ENCODE results near the gene UBXN2A.

Gene UBXN2A

GRCh38 chr2:23954325-23955014 lies 14.2 kb downstream of the UBXN2A start:
- Mint-ChIP-seq H3K4me1 (ENCODE audit: low read depth) (no peaks in the 10 kb centered on the region), H3K27me3 (no peaks in the 10 kb centered on the region), H3K9me3 (no peaks in the 10 kb centered on the region), H3K36me3 (ENCODE audit: low read depth) (no peaks in the 10 kb centered on the region), H3K27ac (no peak overlapping the region), H3K4me3 (no peak overlapping the region)
- intact Hi-C loops (cut with micrococcal nuclease), result no loop called here

- intact Hi-C loops (cut with micrococcal nuclease), result no loop called here
- Mint-ChIP-seq H3K4me3 (no peak overlapping the region), H3K36me3 (ENCODE audit: low read depth) (peaks cover 11% of the 10 kb centered on the region), H3K4me1 (ENCODE audit: low read depth) (no peaks in the 10 kb centered on the region), H3K27ac (no peak overlapping the region), H3K9me3 (no peaks in the 10 kb centered on the region), H3K27me3 (no peaks in the 10 kb centered on the region)
These were observed 27.6 kb downstream of the UBXN2A start for GRCh38 chr2:23967846-23968245.

GRCh38 chr2:23976883-23977282 lies 36.6 kb downstream of the UBXN2A start:
- Mint-ChIP-seq H3K4me1 (ENCODE audit: low read depth) (no peaks in the 10 kb centered on the region), H3K4me3 (no peak overlapping the region), H3K27ac (no peak overlapping the region), H3K9me3 (no peaks in the 10 kb centered on the region), H3K27me3 (no peaks in the 10 kb centered on the region), H3K36me3 (ENCODE audit: low read depth) (peaks cover 33% of the 10 kb centered on the region)
- intact Hi-C loops (cut with micrococcal nuclease), result no loop called here

- H3K9me3 Mint-ChIP-seq, result no peaks in the 10 kb centered on the region
- H3K27me3 Mint-ChIP-seq, result no peaks in the 10 kb centered on the region
- H3K36me3 Mint-ChIP-seq (ENCODE audit: low read depth), result peaks cover 7% of the 10 kb centered on the region
- H3K4me3 Mint-ChIP-seq, result no peak overlapping the region
- intact Hi-C loops (cut with micrococcal nuclease), result no loop called here
- no peaks in the 10 kb centered on the region for H3K4me1 Mint-ChIP-seq (ENCODE audit: low read depth)
- H3K27ac Mint-ChIP-seq, result no peak overlapping the region
These were observed 48.1 kb downstream of the UBXN2A start for GRCh38 chr2:23988371-23988770.

- Mint-ChIP-seq H3K27ac (no peak overlapping the region), H3K4me3 (no peak overlapping the region), H3K4me1 (ENCODE audit: low read depth) (no peaks in the 10 kb centered on the region), H3K36me3 (ENCODE audit: low read depth) (peaks cover 2% of the 10 kb centered on the region), H3K9me3 (no peaks in the 10 kb centered on the region), H3K27me3 (no peaks in the 10 kb centered on the region)
- intact Hi-C loops (cut with micrococcal nuclease), result no loop called here
These were observed 52.7 kb downstream of the UBXN2A start for GRCh38 chr2:23992931-23993330.

GRCh38 chr2:23993736-23994269 lies 53.5 kb downstream of the UBXN2A start:
- Mint-ChIP-seq H3K9me3 (no peaks in the 10 kb centered on the region), H3K27me3 (no peaks in the 10 kb centered on the region), H3K36me3 (ENCODE audit: low read depth) (peaks cover 10% of the 10 kb centered on the region), H3K4me1 (ENCODE audit: low read depth) (no peaks in the 10 kb centered on the region), H3K4me3 (no peak overlapping the region), H3K27ac (no peak overlapping the region)
- intact Hi-C loops (cut with micrococcal nuclease), result no loop called here

- intact Hi-C loops (cut with micrococcal nuclease), result no loop called here
These were observed 54.3 kb downstream of the UBXN2A start for GRCh38 chr2:23994567-23994966.

GRCh38 chr2:24007693-24008092 lies 67.4 kb downstream of the UBXN2A start:
- Mint-ChIP-seq H3K4me3 (no peak overlapping the region), H3K27ac (no peak overlapping the region), H3K27me3 (peaks cover 45% of the 10 kb centered on the region), H3K9me3 (no peaks in the 10 kb centered on the region), H3K4me1 (ENCODE audit: low read depth) (peaks cover 4% of the 10 kb centered on the region), H3K36me3 (ENCODE audit: low read depth) (no peaks in the 10 kb centered on the region)
- intact Hi-C loops (cut with micrococcal nuclease), result no loop called here

More at GRCh38 chr2:23994567-23994966, 54.3 kb downstream of the UBXN2A start:
- Mint-ChIP-seq H3K9me3 (no peaks in the 10 kb centered on the region), H3K4me1 (ENCODE audit: low read depth) (no peaks in the 10 kb centered on the region), H3K27ac (no peak overlapping the region), H3K4me3 (no peak overlapping the region), H3K27me3 (no peaks in the 10 kb centered on the region), H3K36me3 (ENCODE audit: low read depth) (peaks cover 14% of the 10 kb centered on the region)

- Mint-ChIP-seq H3K4me1 (ENCODE audit: low read depth) (peaks cover 9% of the 10 kb centered on the region), H3K4me3 (no peak overlapping the region), H3K36me3 (ENCODE audit: low read depth) (no peaks in the 10 kb centered on the region), H3K9me3 (no peaks in the 10 kb centered on the region), H3K27ac (no peak overlapping the region), H3K27me3 (peaks cover 49% of the 10 kb centered on the region)
- intact Hi-C loops (cut with micrococcal nuclease), result no loop called here
These were observed 68.6 kb downstream of the UBXN2A start for GRCh38 chr2:24008672-24009366.

GRCh38 chr2:24009367-24009679 lies 69.1 kb downstream of the UBXN2A start:
- peaks cover 9% of the 10 kb centered on the region for H3K4me1 Mint-ChIP-seq (ENCODE audit: low read depth)
- no peak overlapping the region for H3K27ac Mint-ChIP-seq
- H3K36me3 Mint-ChIP-seq (ENCODE audit: low read depth), result no peaks in the 10 kb centered on the region
- intact Hi-C loops (cut with micrococcal nuclease), result no loop called here
- no peak overlapping the region for H3K4me3 Mint-ChIP-seq
- peaks cover 49% of the 10 kb centered on the region for H3K27me3 Mint-ChIP-seq
- H3K9me3 Mint-ChIP-seq, result no peaks in the 10 kb centered on the region

GRCh38 chr2:24009680-24010476 lies 69.6 kb downstream of the UBXN2A start, which contains the start of gene MFSD2B:
Gene MFSD2B (plus strand): TSS chr2:24010085. CDS start chr2:24010097, 12 bp downstream.
- Mint-ChIP-seq H3K9me3 (no peaks in the 10 kb centered on the region), H3K27ac (no peak within 1 kb of the TSS), H3K4me1 (ENCODE audit: low read depth) (peaks cover 9% of the 10 kb centered on the region), H3K4me3 (peak within 1 kb of the TSS; percentile 57), H3K27me3 (peaks cover 49% of the 10 kb centered on the region), H3K36me3 (ENCODE audit: low read depth) (no peaks in the 10 kb centered on the region)
- intact Hi-C loops (cut with micrococcal nuclease), result no loop called here

GRCh38 chr2:24010477-24011249 lies 70.4 kb downstream of the UBXN2A start:
- Mint-ChIP-seq H3K9me3 (no peaks in the 10 kb centered on the region), H3K4me3 (peak overlapping the region; percentile 57), H3K27ac (no peak overlapping the region), H3K27me3 (peaks cover 49% of the 10 kb centered on the region), H3K36me3 (ENCODE audit: low read depth) (no peaks in the 10 kb centered on the region), H3K4me1 (ENCODE audit: low read depth) (peaks cover 9% of the 10 kb centered on the region)
- intact Hi-C loops (cut with micrococcal nuclease), result no loop called here

- Mint-ChIP-seq H3K27me3 (peaks cover 49% of the 10 kb centered on the region), H3K27ac (no peak overlapping the region), H3K9me3 (no peaks in the 10 kb centered on the region), H3K4me3 (no peak overlapping the region), H3K4me1 (ENCODE audit: low read depth) (peaks cover 9% of the 10 kb centered on the region), H3K36me3 (ENCODE audit: low read depth) (no peaks in the 10 kb centered on the region)
- intact Hi-C loops (cut with micrococcal nuclease), result no loop called here
These were observed 71.2 kb downstream of the UBXN2A start for GRCh38 chr2:24011250-24012104.

All from dendritic cell treated with granulocyte-macrophage colony-stimulating factor and Interleukin-4, amounts not matched to agents 40 ng/mL and 50 ng/mL, for 4 days (primary cell).